Keratinocyte (primary cell): ENCODE results near the gene PLD1. TPM values are rescaled to one million over a fixed set of nuclear protein-coding genes. Genes with fewer than 3 reads are reported as not detected.

Source experiments
- DNase-seq: peaks from one replicate; pipeline ENCODE4 v3.0.0-alpha.2; 2011; ENCODE audit warnings: low read depth, missing footprints, low spot score
- FAIRE-seq: peaks from 2 replicates; lab custom pipeline; 2011; peaks lifted over from hg19 to GRCh38; lab: Jason Lieb, UNC
- H2AFZ ChIP-seq: 2 replicates; pipeline ENCODE4 v1.6.0; 2012; ENCODE audit warnings: low read length, control low read depth, inconsistent platforms; ENCODE audit not compliant: control insufficient read depth
- H3K27ac ChIP-seq: 2 replicates; pipeline ENCODE4 v1.5.1; 2011; ENCODE audit warnings: low read length; ENCODE audit not compliant: control insufficient read depth, insufficient read depth
- H3K27me3 ChIP-seq: 3 replicates; pipeline ENCODE4 v1.6.0; 2011; ENCODE audit warnings: low read length; ENCODE audit not compliant: control insufficient read depth, insufficient read depth; ENCODE audit errors: extremely low read depth
- H3K36me3 ChIP-seq, 2 experiments: 2 replicates in 1 of 2; 3 replicates in 1 of 2; pipeline ENCODE4 v1.5.1; 2011; ENCODE audit warnings: low read length in 2 of 2, mild to moderate bottlenecking in 1 of 2; ENCODE audit not compliant: control insufficient read depth in 2 of 2, insufficient read depth in 2 of 2; ENCODE audit errors: extremely low read depth in 1 of 2
- H3K4me1 ChIP-seq: 3 replicates; pipeline ENCODE4 v1.5.1; 2011; ENCODE audit warnings: low read length; ENCODE audit not compliant: control insufficient read depth, insufficient read depth; ENCODE audit errors: extremely low read depth
- H3K4me2 ChIP-seq: 3 replicates; pipeline ENCODE4 v1.6.0; 2011; ENCODE audit warnings: low read depth, low read length; ENCODE audit not compliant: control insufficient read depth, insufficient read depth; ENCODE audit errors: extremely low read depth
- H3K4me3 ChIP-seq, 3 experiments: fragments of 200-600 bp in 1 of 3; sonication (generic) in 1 of 3; 2 replicates in 2 of 3; 3 replicates in 1 of 3; pipeline ENCODE4 v1.5.1; 2011 to 2016; ENCODE audit warnings: low read length in 3 of 3, mild to moderate bottlenecking in 3 of 3, control low read depth in 2 of 3, inconsistent platforms in 1 of 3, low read depth in 1 of 3, mixed read lengths in 1 of 3, mixed run types in 1 of 3, moderate library complexity in 1 of 3; ENCODE audit not compliant: control insufficient read depth in 2 of 3, insufficient read depth in 2 of 3; ENCODE audit errors: extremely low read depth in 1 of 3
- H3K79me2 ChIP-seq: 2 replicates; pipeline ENCODE4 v1.6.0; 2012; ENCODE audit warnings: low read length; ENCODE audit not compliant: control insufficient read depth, insufficient read depth
- H3K9ac ChIP-seq: 3 replicates; pipeline ENCODE4 v1.6.0; 2011; ENCODE audit warnings: low read length; ENCODE audit not compliant: control insufficient read depth, insufficient read depth; ENCODE audit errors: extremely low read depth
- H3K9me1 ChIP-seq: 3 replicates; pipeline ENCODE4 v1.6.0; 2011; ENCODE audit warnings: low read length; ENCODE audit not compliant: control insufficient read depth, insufficient read depth; ENCODE audit errors: extremely low read depth
- H3K9me3 ChIP-seq: 2 replicates; pipeline ENCODE4 v1.5.1; 2012; ENCODE audit warnings: low read depth, low read length; ENCODE audit not compliant: control insufficient read depth
- H4K20me1 ChIP-seq: 3 replicates; pipeline ENCODE4 v1.6.0; 2011; ENCODE audit warnings: low read length; ENCODE audit not compliant: control insufficient read depth, insufficient read depth; ENCODE audit errors: extremely low read depth
- EZH2 ChIP-seq: IDR thresholded peaks from one replicate; pipeline ENCODE4 v1.6.1; 2012; ENCODE audit warnings: inconsistent platforms, mild to moderate bottlenecking, low read length, moderate library complexity
- dilution Hi-C: fragments of 300-500 bp; cut with MboI; formaldehyde crosslinking; loops from one replicate; pipeline ENCODE4 v1.7.0; 2020; ENCODE audit warnings: low sequenced_read_pairs; ENCODE audit not compliant: extremely low pct_ligation_motif_present
- polyA plus RNA-seq, 5 experiments: library from polyadenylated mRNA; depleted of rRNA in 3 of 5; stranded (reverse) in 3 of 5; stranded (forward) in 1 of 5; unstranded in 1 of 5; fragments of >200 nt; gene quantifications; 1 replicate in 1 of 5; 2 replicates in 3 of 5; 3 replicates in 1 of 5; pipeline versions ENCODE4 v1.2.1 to v1.2.3, GENCODE V29; 2011 to 2012; ENCODE audit warnings: missing spikeins in 2 of 5, low read depth in 1 of 5, low replicate concordance in 1 of 5
- TF ChIP-seq, protein P1 (sequence below), 3 experiments: IDR thresholded peaks in 1 of 3; conservative IDR thresholded peaks in 1 of 3; optimal IDR thresholded peaks in 1 of 3; 2 replicates in 2 of 3; 3 replicates in 1 of 3; pipeline versions ENCODE3 to v1.5.1; 2011; ENCODE audit warnings: low read length in 3 of 3, mild to moderate bottlenecking in 3 of 3, moderate library complexity in 2 of 3, control low read depth in 1 of 3, inconsistent platforms in 1 of 3; ENCODE audit not compliant: insufficient read depth in 2 of 3; ENCODE audit errors: extremely low read depth in 1 of 3

The PLD1 gene
- polyA plus RNA-seq, 1 donor (not counting 4 experiments of a cell fraction or from before 2014, with no cell fraction given), result 14.7 TPM

DNA sequence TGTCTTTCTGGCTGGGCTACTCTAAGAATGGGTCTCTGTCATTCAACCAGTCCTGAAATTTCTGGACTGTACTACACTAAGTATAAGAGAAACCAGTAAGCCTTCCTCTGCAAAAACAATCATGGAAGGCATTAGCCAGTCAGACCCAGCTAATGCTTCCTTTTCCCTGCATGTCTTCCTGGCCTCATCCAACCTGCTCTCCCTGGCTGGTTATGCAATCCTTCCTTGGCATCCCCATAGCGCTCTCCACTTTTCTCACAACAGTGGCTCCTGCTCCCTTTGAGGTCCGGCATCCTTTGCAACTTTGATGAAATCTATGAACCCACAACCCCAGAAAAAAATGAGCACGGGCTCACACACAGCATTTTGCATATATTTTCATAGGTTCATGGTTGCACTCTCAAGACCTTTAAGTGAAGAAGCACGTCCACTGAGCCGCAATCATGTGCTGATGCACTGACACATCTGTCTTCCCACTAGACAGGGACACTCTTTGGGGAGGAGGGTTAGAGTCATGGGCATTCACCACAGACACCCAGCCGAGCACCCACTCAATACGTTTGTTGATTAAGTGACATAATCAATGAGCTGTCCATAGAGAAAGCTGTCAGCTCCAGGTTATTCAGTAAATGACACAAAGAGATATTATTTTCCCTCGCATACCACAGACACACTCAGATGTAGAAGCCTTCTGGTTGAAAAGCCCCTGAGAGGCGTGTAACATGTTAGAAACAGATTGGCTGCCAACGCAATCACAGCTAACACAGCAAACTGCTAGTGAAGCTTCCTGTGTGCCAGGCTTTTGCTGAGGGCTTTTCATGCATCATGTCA is 66.7 kb downstream of the PLD1 start:
- DNase-seq (no peak), FAIRE-seq (no peak)
- dilution Hi-C loops, result no loop called here
- H3K27ac ChIP-seq, result no peak overlapping the region
- H3K9ac ChIP-seq, result no peak overlapping the region
- H3K4me1 ChIP-seq, result no peaks in the 10 kb centered on the region
- H3K9me3 ChIP-seq, result no peaks in the 10 kb centered on the region
- H3K27me3 ChIP-seq, result no peaks in the 10 kb centered on the region
- no peak overlapping the region for H2AFZ ChIP-seq
- no peak overlapping the region for H3K4me2 ChIP-seq
- no peaks in the 10 kb centered on the region for H4K20me1 ChIP-seq
- H3K4me3 ChIP-seq, result no peak overlapping the region
- H3K9me1 ChIP-seq, result no peaks in the 10 kb centered on the region
- TF ChIP-seq, protein P1, sequence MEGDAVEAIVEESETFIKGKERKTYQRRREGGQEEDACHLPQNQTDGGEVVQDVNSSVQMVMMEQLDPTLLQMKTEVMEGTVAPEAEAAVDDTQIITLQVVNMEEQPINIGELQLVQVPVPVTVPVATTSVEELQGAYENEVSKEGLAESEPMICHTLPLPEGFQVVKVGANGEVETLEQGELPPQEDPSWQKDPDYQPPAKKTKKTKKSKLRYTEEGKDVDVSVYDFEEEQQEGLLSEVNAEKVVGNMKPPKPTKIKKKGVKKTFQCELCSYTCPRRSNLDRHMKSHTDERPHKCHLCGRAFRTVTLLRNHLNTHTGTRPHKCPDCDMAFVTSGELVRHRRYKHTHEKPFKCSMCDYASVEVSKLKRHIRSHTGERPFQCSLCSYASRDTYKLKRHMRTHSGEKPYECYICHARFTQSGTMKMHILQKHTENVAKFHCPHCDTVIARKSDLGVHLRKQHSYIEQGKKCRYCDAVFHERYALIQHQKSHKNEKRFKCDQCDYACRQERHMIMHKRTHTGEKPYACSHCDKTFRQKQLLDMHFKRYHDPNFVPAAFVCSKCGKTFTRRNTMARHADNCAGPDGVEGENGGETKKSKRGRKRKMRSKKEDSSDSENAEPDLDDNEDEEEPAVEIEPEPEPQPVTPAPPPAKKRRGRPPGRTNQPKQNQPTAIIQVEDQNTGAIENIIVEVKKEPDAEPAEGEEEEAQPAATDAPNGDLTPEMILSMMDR (optimal IDR thresholded peaks at IDR 0.05 in 1 of 3, IDR thresholded peaks at IDR 0.05 in 1 of 3, conservative IDR thresholded peaks at IDR 0.05 in 1 of 3; ENCODE audit: extremely low read depth in 1 of 3, insufficient read depth in 2 of 3, low read length in 3 of 3), result no peak
- no peak for TF ChIP-seq EZH2
- no peaks in the 10 kb centered on the region for H3K79me2 ChIP-seq
- peaks cover 0 to 2% of the 10 kb centered on the region in 2 experiments for H3K36me3 ChIP-seq

DNA sequence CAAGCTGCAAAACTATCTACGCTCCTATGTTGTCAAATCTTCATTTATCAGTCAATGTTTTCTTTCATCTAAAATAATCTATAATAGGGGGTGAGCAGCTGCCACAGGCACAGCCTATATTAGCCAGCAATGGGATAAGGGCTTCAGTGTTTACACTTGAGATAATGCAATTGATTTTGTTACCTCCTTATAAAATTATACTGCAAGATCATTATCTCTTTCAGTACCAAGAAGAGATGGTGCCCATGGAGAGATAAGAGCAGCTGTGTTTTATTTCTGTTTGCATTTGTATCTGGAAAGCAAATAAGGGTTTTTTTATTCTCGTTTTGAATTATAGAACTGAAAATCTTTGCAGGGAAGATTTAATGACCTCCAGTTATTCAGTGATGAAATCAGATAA is 68.9 kb downstream of the PLD1 start:
- Histone ChIP-seq H3K9me1 (no peaks in the 10 kb centered on the region), H3K9ac (no peak overlapping the region), H3K9me3 (no peaks in the 10 kb centered on the region), H3K36me3 (peaks cover 0 to 2% of the 10 kb centered on the region in 2 experiments), H3K27me3 (no peaks in the 10 kb centered on the region), H3K27ac (no peak overlapping the region), H3K4me2 (no peak overlapping the region), H2AFZ (no peak overlapping the region), H3K79me2 (no peaks in the 10 kb centered on the region), H4K20me1 (no peaks in the 10 kb centered on the region), H3K4me3 (no peak overlapping the region), H3K4me1 (no peaks in the 10 kb centered on the region)
- dilution Hi-C loops, result no loop called here
- no peak for DNase-seq
- no peak for TF ChIP-seq EZH2
- TF ChIP-seq, protein P1 (optimal IDR thresholded peaks at IDR 0.05 in 1 of 3, IDR thresholded peaks at IDR 0.05 in 1 of 3, conservative IDR thresholded peaks at IDR 0.05 in 1 of 3; ENCODE audit: extremely low read depth in 1 of 3, insufficient read depth in 2 of 3, low read length in 3 of 3), result no peak
- FAIRE-seq, result no peak
